DMS79 treated with DMSO at 0.1 percent for 48 hours (cell line): ENCODE results near the gene ROR2.

Experiments
- DNase-seq: peaks from one replicate; lab custom pipeline; 2025; lab: John Stamatoyannopoulos, UW

ROR2 gene

DNA sequence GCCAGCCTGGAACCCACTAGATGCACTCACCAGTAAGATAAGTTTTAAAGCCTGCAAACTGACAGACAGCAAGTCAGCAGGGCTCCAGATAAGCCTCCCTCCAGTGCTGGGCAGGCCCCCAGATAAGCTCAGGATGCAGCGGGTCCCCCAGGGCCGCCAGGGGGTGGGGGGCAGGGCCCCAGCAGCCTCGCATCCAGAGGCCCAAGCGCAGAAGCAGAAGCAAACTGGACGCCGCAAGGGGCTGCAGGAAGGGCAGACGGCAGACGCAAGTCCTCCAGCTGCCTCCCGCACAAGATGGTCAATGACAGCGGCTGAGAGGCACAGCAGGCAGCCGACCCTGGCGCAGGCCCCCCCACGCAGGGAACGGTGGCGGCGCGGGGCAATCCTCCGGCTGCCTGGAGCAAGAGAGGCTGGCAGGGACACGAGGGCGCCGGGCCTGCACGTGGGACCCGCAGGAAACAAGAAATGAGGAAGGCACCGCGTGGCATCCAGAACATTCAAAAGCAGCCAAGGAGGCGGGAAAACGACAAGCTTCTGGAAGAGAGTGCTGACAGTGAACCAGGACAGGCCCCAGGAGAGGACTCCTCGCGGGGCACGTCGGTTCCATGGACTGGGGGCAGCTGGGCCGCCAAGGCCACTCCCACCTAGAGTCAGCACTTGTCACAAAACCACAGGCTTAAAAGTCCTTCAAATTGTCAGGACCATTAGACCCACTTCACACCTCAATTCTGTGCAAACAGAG, 49.8 kb downstream of the ROR2 start:
- DNase-seq = peak; percentile 60

DNA sequence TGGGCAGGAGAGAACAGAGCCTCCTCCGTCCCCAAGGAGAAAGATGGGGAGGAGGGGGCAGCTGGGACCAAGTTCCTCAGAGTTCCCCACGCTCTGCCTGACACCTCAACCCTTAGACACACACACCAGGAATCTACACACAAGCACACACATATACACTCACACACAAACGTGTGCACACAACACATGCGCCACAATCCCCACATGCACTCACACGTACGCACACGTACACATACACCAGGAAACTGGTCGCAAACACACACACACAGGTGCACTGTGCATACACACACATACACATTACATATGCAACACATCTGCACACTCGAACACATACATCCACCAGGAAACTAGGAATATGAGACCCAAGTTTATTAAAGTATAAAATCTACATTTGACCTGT, 50.4 kb downstream of the ROR2 start:
- DNase-seq = no peak

DNA sequence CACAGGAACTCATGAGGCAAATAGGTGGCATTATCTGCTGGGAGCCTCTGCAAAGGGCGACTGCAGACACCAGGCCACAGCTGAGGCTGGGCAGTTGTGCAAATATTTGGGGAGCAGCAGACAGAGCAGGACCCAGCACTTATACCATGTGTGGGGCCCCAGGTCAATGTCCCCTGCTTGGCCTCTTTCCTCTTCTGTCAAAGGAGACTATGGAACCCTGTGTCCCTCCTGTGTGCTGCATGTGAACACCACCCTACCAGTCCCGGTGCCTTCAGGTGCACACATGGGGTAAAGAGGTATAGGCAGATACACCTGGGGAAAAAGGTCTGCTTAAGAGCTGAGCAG, 50.8 kb downstream of the ROR2 start:
- no peak for DNase-seq

DNA sequence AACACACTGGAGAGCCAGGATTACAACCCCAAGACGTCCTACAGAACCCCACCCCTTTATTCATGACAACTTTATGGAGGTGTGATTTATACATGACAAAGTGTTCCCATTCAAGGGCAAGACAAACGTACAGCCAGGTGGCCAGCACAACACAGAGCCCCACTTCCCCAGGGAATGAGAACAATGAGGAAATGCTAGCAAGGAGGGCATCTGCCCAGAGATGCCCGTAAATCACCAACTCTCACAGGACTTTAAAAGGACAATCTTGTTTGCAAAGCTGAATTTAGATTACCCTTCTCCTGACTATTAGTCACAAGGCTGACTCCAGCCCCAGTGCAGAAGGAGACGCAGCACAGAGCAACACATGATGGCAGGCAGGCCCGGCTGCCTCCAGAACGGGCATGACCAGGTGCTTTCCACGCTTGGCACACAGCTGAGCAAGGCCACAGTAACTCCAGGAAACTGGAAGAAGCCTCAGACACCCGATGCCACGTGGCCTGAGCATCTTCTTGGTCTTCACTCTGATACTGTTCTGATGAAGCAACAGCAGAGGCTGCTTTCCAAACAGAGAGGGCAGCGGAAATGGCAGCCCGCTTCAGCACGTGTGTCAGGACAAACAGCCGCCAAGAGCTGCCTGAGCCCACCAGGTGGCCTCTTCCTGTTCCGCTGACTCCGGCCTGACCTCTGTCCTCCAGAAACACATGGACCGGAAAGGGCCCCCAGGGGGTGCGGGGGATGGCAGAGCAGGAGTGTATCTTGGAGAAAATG, 51.4 kb downstream of the ROR2 start:
- DNase-seq = peak; percentile 11

DNA sequence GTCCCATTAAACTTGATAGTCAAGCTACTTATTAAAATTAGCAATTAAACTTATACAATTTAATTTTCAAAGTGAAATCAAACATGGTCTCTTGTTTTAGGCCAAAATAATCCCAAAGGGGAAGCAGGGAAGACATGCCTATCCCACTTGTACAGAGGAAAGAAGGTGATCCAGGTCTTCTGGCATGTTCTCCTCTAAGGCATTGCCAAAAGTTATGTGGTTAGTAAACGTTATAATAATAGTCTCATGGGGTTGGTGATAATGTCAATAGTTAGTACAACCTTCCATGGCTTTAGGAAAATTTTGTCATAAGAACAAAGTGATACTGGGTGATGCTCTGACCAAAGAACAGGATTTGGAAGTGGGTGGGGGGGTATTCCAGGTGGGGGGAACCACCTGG, 52.8 kb downstream of the ROR2 start:
- DNase-seq = no peak

DNA sequence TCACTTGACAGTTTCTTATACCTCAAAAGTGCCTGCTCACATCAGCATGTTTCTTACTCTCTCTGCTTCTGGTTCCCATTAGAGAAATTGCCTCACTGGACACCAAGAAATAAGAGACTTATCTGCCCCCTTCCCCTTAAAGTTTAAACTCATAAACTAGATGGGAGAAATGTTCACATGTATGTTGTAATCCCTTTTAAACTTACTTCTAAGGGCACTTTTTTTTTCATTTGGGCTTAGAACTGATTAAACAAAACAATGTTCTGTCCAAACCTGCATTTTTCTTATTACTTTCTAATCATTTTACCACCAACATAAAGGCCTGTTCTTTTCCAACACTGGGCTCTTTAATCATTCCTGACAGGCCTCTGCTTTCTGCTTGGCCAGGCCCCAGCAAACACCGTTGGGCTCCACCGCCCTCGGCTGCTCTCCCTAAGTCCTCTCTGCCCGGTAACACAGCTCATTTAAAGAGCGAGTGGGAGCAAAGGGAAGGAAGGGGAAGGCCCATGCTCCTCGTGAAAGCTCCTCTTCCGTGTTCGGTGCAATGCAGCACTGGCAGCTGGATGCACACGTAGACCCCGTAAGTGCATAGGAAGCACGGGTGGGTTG, 53.4 kb downstream of the ROR2 start:
- DNase-seq = no peak

DNA sequence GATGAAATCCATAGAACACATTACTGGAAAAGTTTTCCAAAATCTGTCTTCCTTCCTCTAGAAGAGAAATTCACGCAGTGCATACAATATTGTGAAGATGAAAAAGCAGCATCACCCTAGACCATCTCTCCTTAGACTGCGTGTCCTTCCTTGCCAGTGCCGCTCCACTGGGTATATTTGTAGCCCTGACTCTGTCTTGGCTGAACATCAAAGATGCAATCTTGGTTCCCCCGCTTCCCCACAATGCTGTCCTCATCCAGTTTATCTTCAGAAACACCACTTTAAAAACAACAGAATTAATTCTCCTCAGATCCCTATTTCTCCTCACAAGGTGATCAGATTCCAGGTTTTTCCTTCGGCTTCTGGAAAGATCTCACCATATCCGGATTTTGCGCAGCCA, 53.9 kb downstream of the ROR2 start:
- DNase-seq = no peak

DNA sequence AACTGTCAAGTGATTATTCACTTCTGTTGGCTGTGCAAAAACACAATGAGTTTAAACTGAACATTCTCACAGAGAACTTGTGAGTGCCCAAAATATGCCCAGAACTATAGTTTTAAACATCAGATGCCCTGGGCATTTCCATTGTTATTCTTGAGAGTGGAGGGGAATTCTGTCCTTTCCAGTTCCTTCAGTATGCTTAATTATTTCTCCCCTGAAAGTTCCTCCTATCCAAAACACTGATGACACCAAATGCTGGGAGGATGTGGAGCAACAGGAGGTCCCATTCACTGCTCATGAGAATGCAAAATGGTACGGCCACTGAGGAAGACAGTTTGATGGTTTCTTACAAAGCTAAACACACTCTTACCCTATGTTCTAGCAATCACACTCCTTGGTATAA, 55.5 kb downstream of the ROR2 start:
- DNase-seq = no peak

DNA sequence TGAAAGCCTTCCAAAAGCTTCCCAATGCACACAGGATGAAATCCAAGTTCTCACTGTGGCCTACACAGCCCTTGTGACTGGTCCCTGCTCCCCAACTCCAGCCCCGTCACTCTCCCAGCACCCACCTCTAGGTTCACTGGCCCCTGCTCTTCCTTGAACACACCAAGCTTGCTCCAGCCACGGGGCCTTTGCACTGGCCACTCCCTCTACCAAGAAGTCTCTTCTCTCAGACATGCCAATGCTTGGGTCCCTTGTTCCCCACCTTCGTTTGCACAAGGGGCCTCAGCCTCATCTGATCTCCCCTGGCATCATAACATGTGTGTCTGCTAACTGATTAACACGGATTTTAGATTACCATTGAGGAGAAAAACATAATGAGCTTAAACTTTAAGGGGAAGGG, 56.0 kb downstream of the ROR2 start:
- DNase-seq = no peak

DNA sequence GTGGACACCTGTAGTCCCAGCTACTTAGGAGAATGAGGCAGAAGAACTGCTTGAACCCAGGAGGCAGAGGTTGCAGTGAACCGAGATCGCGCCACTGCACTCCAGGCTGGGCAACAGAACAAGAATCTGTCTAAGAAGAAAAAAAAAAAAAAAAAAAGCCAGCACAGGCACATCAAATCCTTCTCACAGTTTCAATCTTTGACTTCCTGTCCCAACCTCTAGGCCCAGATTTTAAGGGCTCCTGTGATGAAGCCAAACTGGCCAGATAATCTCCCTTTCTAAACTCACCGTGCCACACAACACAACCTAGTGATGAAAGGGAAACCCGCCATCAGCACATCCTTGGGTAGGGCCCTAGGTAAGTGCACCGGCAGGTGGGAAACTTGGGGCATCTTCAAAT, 58.1 kb downstream of the ROR2 start:
- no peak for DNase-seq

DNA sequence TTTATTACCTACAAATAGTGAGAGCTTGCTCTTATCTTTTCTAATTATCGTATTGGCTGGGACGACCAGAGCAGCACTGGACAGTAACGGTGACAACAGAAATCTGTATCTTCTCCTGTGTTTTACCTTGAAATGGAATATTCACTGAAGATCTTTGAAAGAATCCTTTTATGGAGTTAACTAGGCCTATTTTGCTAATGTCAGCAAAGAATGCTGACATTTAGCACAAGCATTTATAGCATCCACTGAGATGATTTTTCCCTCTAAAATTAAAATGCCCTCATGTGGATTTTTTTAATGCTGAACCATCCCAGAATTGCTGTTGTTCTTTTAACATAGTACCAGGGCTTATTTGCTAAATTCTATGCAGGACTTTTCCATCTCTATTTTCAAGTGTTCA, 59.4 kb downstream of the ROR2 start:
- DNase-seq = no peak

DNA sequence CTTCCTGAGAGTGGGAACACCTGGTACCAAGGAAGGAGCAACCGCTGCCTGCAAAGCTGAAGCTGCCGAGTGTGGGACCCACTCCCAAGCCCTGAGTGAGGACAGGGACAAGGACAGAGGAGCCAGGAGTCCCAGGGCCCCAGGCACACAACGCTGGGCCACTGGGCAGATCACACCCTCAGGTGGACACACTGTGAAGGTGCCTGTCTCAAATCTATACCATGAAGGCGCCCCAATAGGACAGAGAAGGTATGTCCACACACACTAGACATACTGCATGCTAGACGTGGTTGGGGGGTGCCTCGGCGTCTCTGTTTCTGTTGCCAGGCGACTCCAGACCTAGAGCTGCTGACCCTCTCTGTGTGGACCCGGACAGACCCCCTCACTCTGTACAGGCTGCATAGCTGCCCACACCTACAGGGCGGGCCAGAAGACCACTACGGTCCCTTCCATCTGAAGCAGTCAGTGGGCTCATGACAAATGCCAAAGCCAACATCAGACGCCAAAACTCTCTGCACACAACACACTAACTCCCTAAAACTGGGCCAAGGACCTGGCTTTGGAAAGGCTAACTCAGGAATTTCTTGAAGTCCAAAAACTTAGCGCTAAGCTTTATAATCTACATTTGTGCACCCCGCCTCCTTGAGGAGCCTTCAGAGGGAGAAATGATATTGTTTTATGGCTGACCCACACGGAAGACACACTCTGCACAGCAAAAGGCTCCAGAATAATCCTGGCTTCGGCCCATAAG, 60.7 kb downstream of the ROR2 start:
- no peak for DNase-seq

DNA sequence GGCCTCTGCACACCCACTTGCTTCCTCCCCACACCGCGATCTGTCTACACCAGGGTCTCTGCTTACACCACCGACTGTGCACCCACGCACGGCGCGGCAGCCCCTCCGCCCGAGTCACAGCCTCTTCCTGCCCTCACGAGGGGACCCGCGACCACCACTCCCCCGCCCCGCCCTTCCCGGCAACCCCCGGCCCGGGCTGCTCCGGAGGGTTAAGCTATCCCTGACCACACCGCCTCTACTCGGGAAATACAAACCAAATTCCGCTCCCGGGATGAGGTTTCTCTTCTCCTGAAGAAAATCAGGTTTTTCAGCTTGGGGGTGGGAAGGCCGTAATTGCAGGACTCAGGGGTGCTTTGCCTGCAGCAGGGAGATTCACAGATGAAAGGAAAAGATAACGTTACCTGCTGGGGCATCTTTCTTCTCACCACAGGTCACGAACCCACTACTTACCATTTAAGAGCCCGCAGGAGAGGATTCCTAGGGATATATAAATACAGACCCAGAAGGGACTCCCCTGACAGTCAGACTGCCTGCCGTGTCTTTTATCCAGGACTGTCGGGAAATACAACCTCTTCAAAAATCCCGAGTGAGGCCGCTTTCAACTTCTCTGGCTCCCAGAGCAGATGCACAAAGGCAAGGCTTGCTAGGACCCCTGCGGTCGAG, 63.5 kb downstream of the ROR2 start:
- no peak for DNase-seq

DNA sequence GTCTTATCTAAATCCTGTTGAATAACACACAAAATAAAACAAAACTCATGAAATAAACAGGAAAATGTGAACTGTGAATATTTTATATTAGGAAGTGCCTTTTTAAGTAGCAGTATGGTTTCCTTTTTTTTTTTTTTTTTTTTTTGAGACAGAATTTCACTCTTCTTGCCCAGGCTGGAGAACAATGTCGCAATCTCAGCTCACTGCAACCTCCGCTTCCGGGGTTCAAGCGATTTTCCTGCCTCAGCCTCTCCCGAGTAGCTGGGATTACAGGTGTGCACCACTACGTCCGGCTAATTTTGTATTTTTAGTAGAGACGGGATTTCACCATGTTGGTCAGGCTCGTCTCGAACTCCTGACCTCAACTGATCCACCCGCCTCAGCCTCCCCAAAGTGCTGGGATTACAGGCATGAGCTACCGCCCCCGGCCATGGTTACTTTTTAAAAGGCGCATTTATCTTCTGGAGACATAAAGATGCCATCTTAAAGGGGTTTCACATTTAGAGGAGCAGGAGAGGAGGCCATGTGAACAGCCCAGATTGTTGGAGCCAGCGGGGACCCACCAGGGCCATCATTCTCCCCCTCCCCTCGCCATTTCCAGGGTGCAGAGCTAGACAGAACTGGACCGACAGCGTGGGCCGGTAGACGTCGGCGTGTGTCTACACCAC, 64.1 kb downstream of the ROR2 start:
- no peak for DNase-seq

DNA sequence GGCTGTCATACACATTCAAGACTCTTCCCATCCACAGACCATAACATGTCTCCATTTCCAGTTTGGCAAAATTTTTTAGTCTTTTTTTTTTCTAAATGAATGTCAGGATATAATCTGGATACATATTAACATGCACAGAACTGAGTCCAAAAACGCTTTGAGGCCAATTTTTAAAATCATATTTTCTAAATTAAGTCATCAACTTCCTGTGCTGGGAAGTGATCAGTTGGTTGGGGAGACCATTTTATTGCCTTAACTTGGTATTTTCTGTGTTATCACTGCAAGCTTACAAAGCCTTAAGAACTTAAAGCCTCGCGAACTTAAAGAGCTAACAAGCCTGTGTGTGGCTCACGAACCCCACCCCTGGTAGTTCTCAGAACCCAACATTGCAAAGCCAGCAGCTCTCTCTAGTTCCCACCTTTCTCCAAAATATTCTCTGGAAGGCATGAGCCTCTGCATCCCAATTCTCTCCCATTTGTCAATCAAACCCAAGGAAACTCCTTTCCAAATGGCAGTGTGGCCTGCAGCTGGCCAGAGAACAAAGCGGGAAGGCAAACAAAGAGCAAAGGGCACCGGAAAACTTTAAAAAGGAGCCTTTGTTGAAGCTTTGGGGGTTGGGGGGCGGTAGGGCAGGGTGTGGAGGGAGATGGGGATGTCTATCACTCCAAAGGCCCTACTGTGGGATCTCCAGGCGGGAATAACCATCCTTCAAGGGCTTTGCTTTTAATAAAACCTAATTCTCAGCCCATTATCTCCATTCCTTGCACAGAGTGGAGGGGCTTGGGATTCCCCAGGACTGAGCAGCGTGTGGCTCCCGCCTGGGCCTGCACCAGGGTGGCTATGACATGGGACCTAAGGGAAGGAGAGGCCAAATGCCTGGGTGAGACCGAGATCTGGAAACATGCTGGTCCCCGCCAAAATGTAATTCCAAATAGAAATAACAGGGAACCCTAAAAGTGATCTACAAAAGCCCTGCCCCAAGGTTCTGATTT, 65.0 kb downstream of the ROR2 start:
- no peak for DNase-seq

DNA sequence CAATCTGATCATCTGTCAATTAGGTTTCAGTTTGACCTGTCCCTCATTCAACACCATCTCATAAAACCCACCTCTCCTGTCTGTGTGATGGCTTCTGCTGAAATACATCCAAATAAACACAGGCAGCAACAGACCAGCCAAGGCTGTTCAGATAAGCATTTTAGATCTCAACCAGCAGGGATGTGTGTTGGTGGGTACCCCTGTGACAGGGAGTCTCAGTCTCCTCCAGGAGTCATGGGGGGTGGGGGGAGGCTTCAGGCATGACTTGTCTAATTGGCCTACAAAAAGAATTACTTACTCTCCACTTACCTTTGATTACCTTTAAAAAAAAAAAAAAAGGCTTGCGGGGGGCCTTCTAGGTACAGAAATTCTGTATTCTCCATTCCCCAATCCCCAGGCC, 65.9 kb downstream of the ROR2 start:
- DNase-seq = no peak

DNA sequence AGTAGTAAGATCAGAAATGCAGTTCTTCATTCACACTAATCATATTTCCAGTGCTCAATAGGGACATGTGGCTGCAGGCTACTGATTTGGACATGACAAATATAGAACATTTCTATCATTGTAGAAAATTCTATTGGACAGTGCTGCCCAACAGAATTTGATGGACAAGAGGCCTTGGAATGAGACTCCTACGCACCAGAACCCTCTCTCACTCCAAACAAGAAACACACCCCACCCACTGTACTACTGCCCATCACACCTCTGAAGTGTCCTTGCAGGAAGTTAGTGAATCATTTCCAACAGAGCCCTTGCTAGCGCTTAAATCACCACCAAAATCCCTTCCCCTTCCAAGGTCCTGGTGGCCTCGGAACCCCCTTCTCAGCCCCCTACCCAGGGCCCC, 66.5 kb downstream of the ROR2 start:
- DNase-seq = no peak

DNA sequence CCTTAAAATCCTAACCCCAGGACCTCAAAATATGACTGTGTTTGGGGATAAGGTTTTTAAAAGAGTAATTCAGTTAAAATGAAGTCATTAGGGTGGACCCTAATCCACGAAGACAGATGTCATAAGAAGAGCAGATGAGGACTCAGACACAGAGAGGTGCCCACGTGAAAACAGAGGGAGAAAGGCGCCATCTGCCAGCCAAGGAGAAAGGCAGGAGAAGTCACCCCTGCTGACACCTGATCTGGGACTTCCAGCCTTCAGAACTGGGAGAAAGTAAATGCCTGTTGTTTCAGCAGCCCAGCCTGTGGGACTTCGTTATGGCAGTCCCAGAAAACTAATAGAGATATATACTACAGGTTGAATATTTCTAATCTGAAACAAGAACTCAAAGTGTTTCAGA, 67.4 kb downstream of the ROR2 start:
- DNase-seq = no peak

DNA sequence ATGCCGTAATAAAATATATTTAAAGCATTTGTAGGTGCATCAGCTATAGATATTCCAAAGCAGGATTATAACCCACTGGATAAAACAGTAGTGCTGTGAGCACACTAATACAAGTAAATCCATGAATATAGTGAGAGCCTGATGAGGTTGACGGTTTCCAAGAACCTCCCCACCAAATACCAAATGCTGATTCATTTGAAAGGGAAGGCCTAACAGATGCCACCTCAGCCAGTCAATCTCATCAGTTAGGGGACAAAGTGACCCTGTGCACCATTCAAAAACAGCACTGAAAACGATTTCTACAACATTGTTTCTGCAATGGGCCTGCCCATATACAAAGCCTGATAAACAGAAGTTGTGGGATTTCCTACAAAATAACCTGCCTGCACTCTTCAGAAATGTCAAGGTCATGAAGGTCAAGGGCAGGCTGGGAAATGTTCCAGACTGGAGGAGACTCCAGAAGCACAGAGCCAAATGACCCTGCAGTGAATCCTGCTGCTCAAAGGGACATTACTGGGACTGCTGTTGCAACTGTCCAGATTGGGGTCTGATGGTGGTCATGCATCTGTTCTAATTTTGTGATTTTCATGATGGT, 69.6 kb downstream of the ROR2 start:
- DNase-seq = no peak

DNA sequence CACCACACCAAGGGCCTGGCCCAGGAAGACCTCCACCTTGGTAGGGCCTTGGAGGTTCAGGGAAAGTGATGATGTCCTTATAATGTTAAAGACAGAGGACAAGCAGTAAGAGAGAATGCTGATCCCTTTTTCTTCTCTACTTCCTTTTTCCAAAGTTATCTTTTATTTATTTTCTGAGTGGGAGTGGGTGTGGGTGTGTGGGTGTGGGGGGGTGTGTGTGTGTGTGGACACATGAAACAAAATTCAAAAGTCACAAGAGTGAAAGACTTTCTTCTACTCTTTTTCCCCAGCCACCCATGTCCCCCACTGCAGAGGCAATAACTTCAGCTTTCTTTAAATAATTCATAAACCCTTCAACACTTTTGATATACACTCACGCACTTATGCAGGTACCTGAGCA, 70.8 kb downstream of the ROR2 start:
- DNase-seq = no peak
